ENCODE data around the gene SPSB1. TPM values are rescaled to one million over a fixed set of nuclear protein-coding genes. Genes with fewer than 3 reads are reported as not detected.
A peak's percentile ranks its signal among the peaks of the same experiment; 100 is the strongest.
"Not testable (repeated sequence)": the region's sequence is repeated elsewhere in the genome, so short reads cannot be mapped to it uniquely, and the experiment has no call there.

The SPSB1 gene
- total RNA-seq, 2 donors from 2014 or later, result 107 to 171 TPM

- no peaks in the 10 kb centered on the region for H3K36me3 ChIP-seq
- H3K27ac ChIP-seq, result peak overlapping the region; percentile 93
- peaks cover 40 to 67% of the 10 kb centered on the region in 2 donors for H3K4me1 ChIP-seq (ENCODE audit: control insufficient read depth in 1 of 2, low read depth in 2 of 2)
- no peak for ATAC-seq (ENCODE audit: insufficient number of reproducible peaks, low FRiP score, low read depth)
- TF ChIP-seq, protein P1, sequence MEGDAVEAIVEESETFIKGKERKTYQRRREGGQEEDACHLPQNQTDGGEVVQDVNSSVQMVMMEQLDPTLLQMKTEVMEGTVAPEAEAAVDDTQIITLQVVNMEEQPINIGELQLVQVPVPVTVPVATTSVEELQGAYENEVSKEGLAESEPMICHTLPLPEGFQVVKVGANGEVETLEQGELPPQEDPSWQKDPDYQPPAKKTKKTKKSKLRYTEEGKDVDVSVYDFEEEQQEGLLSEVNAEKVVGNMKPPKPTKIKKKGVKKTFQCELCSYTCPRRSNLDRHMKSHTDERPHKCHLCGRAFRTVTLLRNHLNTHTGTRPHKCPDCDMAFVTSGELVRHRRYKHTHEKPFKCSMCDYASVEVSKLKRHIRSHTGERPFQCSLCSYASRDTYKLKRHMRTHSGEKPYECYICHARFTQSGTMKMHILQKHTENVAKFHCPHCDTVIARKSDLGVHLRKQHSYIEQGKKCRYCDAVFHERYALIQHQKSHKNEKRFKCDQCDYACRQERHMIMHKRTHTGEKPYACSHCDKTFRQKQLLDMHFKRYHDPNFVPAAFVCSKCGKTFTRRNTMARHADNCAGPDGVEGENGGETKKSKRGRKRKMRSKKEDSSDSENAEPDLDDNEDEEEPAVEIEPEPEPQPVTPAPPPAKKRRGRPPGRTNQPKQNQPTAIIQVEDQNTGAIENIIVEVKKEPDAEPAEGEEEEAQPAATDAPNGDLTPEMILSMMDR (IDR thresholded peaks at IDR 0.05), result no peak
- no peak for DNase-seq (ENCODE audit: low spot score)
- no peak overlapping the region for H3K4me3 ChIP-seq
- no peaks in the 10 kb centered on the region for H3K27me3 ChIP-seq (replicated peaks; ENCODE audit: insufficient read depth)
- H3K9me3 ChIP-seq, result no peaks in the 10 kb centered on the region
Observed at GRCh38 chr1:9378801-9379200, 86.1 kb downstream of the SPSB1 start.

DNA sequence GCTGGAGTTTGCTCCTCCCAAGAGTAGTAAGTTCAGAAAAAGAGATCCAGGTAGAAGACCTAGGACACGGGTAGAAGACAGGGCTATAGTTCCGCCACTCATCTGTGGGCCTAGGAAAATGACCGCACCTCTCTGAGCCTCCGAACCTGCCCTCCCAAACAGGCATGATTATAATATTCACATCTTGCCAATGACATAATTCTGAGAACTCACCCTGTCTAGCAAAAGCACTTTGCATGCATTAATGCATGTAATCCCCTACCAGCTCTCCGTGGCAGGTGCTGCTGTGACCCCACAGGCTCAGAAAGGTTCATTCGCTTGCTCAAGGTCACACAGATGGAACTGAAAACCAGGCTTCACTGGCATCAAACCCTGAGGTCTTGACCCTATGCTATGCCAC is 88.0 kb downstream of the SPSB1 start:
- no peak overlapping the region for H3K4me3 ChIP-seq
- H3K4me1 ChIP-seq (ENCODE audit: control insufficient read depth in 1 of 2, low read depth in 2 of 2), result peaks cover 43 to 67% of the 10 kb centered on the region in 2 donors
- no peaks in the 10 kb centered on the region for H3K27me3 ChIP-seq (replicated peaks; ENCODE audit: insufficient read depth)
- peak overlapping the region in 1 of 2 donors; percentile 63 for H3K27ac ChIP-seq
- ATAC-seq (ENCODE audit: insufficient number of reproducible peaks, low FRiP score, low read depth), result no peak
- TF ChIP-seq, protein P1 (IDR thresholded peaks at IDR 0.05), result no peak
- no peak for DNase-seq (ENCODE audit: low spot score)
- H3K36me3 ChIP-seq, result no peaks in the 10 kb centered on the region
- no peaks in the 10 kb centered on the region for H3K9me3 ChIP-seq

DNA sequence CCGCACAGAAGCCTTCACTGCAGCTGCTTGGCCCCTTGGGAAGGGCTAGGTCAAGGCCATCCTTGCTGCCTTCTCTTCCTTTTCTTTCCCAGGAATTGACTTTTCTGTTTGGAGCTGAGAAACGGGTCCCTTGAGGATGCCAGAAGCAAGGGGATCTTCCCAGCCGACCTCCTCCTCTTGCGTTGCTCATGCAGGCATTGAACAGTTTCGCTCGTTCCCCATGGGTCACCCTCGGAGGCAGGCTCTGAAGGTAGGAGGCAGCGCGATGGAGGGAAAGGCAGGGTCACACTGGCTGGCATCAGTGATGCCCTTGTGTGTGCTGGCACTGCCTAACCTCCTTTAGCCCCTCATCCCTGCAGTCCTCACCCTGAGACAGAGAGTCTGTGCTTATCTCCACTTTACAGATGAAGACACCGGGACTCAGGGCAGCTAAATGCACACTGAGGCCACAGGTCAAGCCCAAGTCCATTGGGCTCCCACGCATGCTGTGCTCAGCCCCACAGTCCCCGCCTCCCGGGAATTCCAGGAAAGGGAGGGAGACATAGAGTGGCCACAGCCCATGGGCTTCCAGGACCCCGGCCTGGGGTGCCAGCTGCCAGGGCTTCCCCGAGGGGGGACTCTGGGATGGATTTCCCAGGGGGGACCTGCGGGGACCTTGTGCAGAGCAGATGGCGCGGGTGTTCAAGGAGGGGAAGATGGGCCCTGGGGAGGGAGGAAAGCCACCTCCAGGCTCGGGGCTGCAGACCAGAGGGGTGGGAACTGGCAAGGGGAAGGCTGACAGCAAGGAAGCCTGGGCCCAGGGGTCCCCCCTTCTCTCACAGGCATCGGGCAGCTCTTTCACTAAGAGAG is 90.2 kb downstream of the SPSB1 start:
- Histone ChIP-seq H3K27me3 (replicated peaks; ENCODE audit: insufficient read depth) (no peaks in the 10 kb centered on the region), H3K36me3 (no peaks in the 10 kb centered on the region), H3K27ac (peak overlapping the region; percentile 89 to 92), H3K9me3 (no peaks in the 10 kb centered on the region), H3K4me1 (ENCODE audit: control insufficient read depth in 1 of 2, low read depth in 2 of 2) (peaks cover 32 to 67% of the 10 kb centered on the region in 2 donors), H3K4me3 (no peak overlapping the region)
- TF ChIP-seq, protein P1 (IDR thresholded peaks at IDR 0.05), result no peak
- no peak for DNase-seq (ENCODE audit: low spot score)
- ATAC-seq (ENCODE audit: insufficient number of reproducible peaks, low FRiP score, low read depth), result no peak

DNA sequence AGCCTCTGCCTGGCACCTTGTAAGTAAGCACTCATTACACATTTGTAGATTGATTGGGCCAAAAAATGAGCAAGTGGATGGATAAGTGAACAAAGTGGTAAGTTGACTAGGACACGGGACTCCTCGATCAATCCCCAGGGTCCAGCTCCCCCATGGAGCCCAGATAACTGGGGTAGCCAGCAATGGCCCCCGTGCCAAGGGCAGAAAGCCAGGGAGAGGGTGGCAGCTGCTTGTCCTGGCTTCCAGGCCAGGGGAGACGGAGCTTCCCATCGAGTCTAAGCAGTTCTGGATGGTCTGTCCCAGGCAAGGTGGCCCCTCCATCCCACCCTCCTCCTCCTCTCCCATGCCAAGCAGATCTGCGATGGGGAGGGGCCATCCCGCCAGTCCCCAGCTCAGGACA is 91.4 kb downstream of the SPSB1 start:
- Histone ChIP-seq H3K27ac (peak overlapping the region; percentile 89 to 92), H3K4me1 (ENCODE audit: control insufficient read depth in 1 of 2, low read depth in 2 of 2) (peaks cover 33 to 67% of the 10 kb centered on the region in 2 donors), H3K27me3 (replicated peaks; ENCODE audit: insufficient read depth) (no peaks in the 10 kb centered on the region), H3K4me3 (no peak overlapping the region), H3K9me3 (no peaks in the 10 kb centered on the region), H3K36me3 (no peaks in the 10 kb centered on the region)
- no peak for ATAC-seq (ENCODE audit: insufficient number of reproducible peaks, low FRiP score, low read depth)
- TF ChIP-seq, protein P1 (IDR thresholded peaks at IDR 0.05), result no peak
- DNase-seq (ENCODE audit: low spot score), result no peak

DNA sequence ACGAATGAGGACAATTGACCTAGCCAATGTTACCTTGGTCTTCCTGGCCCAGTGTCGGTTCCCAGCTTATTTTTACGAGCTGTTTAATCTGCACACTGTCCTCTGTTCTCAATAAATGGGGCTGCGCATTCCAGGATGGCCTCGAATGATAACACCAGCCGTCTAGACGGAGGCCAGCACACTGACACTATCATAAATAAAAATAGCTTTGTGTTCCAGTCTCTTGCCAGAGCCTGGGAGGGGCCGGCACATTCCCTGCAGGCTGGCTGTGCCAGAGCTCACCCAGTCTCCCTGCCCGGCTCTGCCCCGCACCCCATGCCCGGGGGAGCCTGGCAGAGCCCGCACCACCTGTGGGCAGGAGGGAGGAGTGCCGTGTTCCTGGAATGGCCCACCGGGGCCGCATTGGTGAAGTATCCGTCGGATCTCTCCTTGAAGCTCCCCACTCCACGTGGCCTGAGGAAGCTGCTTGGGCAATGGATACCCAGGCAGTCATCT is 92.1 kb downstream of the SPSB1 start:
- Histone ChIP-seq H3K9me3 (no peaks in the 10 kb centered on the region), H3K27ac (peak overlapping the region; percentile 89 to 92), H3K4me3 (peak overlapping the region; percentile 17), H3K4me1 (ENCODE audit: control insufficient read depth in 1 of 2, low read depth in 2 of 2) (peaks cover 36 to 69% of the 10 kb centered on the region in 2 donors), H3K27me3 (replicated peaks; ENCODE audit: insufficient read depth) (no peaks in the 10 kb centered on the region), H3K36me3 (no peaks in the 10 kb centered on the region)
- TF ChIP-seq, protein P1 (IDR thresholded peaks at IDR 0.05), result no peak
- ATAC-seq (ENCODE audit: insufficient number of reproducible peaks, low FRiP score, low read depth) (peak; percentile 36), DNase-seq (ENCODE audit: low spot score) (no peak)

GRCh38 chr1:9385392-9385791 is 92.7 kb downstream of the SPSB1 start:
- not testable (repeated sequence) for H3K9me3 ChIP-seq; H3K27me3 ChIP-seq (replicated peaks; ENCODE audit: insufficient read depth); DNase-seq (ENCODE audit: low spot score); H3K36me3 ChIP-seq; ATAC-seq (ENCODE audit: insufficient number of reproducible peaks, low FRiP score, low read depth)
- H3K27ac ChIP-seq, result peak overlapping the region; percentile 89 to 92
- H3K4me3 ChIP-seq, result peak overlapping the region; percentile 17
- peaks cover 36 to 71% of the 10 kb centered on the region in 2 donors for H3K4me1 ChIP-seq (ENCODE audit: control insufficient read depth in 1 of 2, low read depth in 2 of 2)

Data from thoracic aorta (tissue), 2 donors.